K562 (cell line): ENCODE results near the gene CNNM3. TPM values are rescaled to one million over a fixed set of nuclear protein-coding genes. Genes with fewer than 3 reads are reported as not detected.

Source experiments
- AFF4 ChIP-seq: sonication (generic); formaldehyde crosslinking; IDR thresholded peaks from 2 replicates; pipeline ENCODE4 v1.8.0; 2023; ENCODE audit warnings: mild to moderate bottlenecking, missing genetic modification reagents
- CREB1 ChIP-seq, 2 experiments: sonication (generic) in 1 of 2; formaldehyde crosslinking in 1 of 2; IDR thresholded peaks; 2 replicates each; pipeline versions ENCODE4 v1.6.1 to v1.8.0; 2012 to 2022; ENCODE audit warnings: inconsistent platforms in 1 of 2, mild to moderate bottlenecking in 1 of 2, missing genetic modification reagents in 1 of 2, moderate library complexity in 1 of 2
- GABPA ChIP-seq: fragments of 200-800 bp; sonication (Bioruptor generic); conservative IDR thresholded peaks from 2 replicates; pipeline ENCODE4 v1.6.1; 2016; ENCODE audit warnings: low read depth, missing genetic modification characterization, missing compliant biosample characterization
- IRF2 ChIP-seq: sonication (generic); formaldehyde crosslinking; IDR thresholded peaks from 2 replicates; pipeline ENCODE4 v1.8.1; 2022; ENCODE audit warnings: mild to moderate bottlenecking, missing genetic modification reagents
- KDM4B ChIP-seq, 2 experiments: fragments of 450-650 bp in 1 of 2; sonication (generic) in 1 of 2; IDR thresholded peaks; 2 replicates each; pipeline ENCODE4 v1.6.1; 2016 to 2017; ENCODE audit warnings: borderline replicate concordance in 2 of 2, antibody characterized with exemption in 1 of 2, low read depth in 1 of 2, mild to moderate bottlenecking in 1 of 2
- MYC ChIP-seq, 2 experiments: fragments of 250-450 bp in 1 of 2; sonication (Bioruptor Pico) in 1 of 2; IDR thresholded peaks; 2 replicates each; pipeline versions ENCODE4 v1.5.1 to v1.6.1; 2012 to 2021; ENCODE audit warnings: low read depth in 2 of 2, borderline replicate concordance in 1 of 2, improper control_type of control experiment in 1 of 2, low read length in 1 of 2, mild to moderate bottlenecking in 1 of 2, moderate library complexity in 1 of 2
- TAF1 ChIP-seq: IDR thresholded peaks from 2 replicates; pipeline ENCODE4 v1.6.1; 2011; ENCODE audit warnings: mild to moderate bottlenecking, low read length, moderate library complexity; ENCODE audit not compliant: insufficient read depth, control insufficient read depth, severe bottlenecking; ENCODE audit errors: extremely low read depth
- USF2 ChIP-seq: sonication (generic); formaldehyde crosslinking; IDR thresholded peaks from 2 replicates; pipeline ENCODE4 v1.5.0; 2020; ENCODE audit warnings: missing genetic modification reagents
- ZBTB34 ChIP-seq: fragments of 250-450 bp; sonication (Bioruptor Pico); IDR thresholded peaks from 2 replicates; pipeline ENCODE4 v1.8.0; 2021; ENCODE audit warnings: mild to moderate bottlenecking, moderate library complexity
- ZNF398 ChIP-seq: fragments of 250-450 bp; sonication (Bioruptor Pico); IDR thresholded peaks from 2 replicates; pipeline ENCODE4 v1.8.0; 2021; ENCODE audit warnings: moderate library complexity, mild to moderate bottlenecking, inconsistent platforms
- polyA plus RNA-seq, 8 experiments: library from polyadenylated mRNA; depleted of rRNA in 4 of 8; stranded (reverse) in 5 of 8; unstranded in 3 of 8; fragments of >200 nt; fragmentation: Nextera tagmentation in 2 of 8; fragmentation: Illumina TruSeq in 1 of 8; extraction: Ambion mirVana in 2 of 8; extraction: Trizol in 1 of 8; gene quantifications; 2 replicates each; pipeline versions ENCODE4 v1.2.1 to v1.2.3, GENCODE V29; 2011 to 2014; ENCODE audit warnings: inconsistent platforms in 1 of 8, missing spikeins in 1 of 8
- total RNA-seq, 7 experiments: library from RNA; depleted of rRNA in 6 of 7; stranded (reverse); fragments of >200 nt in 6 of 7; fragmentation: Illumina TruSeq in 2 of 7; extraction: Trizol in 2 of 7; gene quantifications; 2 replicates each; pipeline versions ENCODE4 v1.2.1 to v1.2.3, GENCODE V29; 2011 to 2021; ENCODE audit warnings: low replicate concordance in 1 of 7
- TF ChIP-seq, protein P1 (sequence below), 3 experiments: IDR thresholded peaks in 2 of 3; conservative IDR thresholded peaks in 1 of 3; 2 replicates each; pipeline ENCODE4 v1.5.1; 2011 to 2012; ENCODE audit warnings: low read length in 3 of 3, mild to moderate bottlenecking in 3 of 3, control low read depth in 2 of 3, improper control_type of control experiment in 1 of 3, inconsistent platforms in 1 of 3, low read depth in 1 of 3, mixed read lengths in 1 of 3, moderate library complexity in 1 of 3; ENCODE audit not compliant: insufficient read depth in 2 of 3
- TF ChIP-seq, protein P2 (sequence below): fragments of 250-450 bp; sonication (Bioruptor Pico); IDR thresholded peaks from 2 replicates; pipeline ENCODE4 v1.4.0; 2020

The CNNM3 gene
- total and polyA plus RNA-seq, 9 of the 15 experiments (the other 6 are each of a cell fraction or from before 2014, with no cell fraction given): 1.4 to 16.9 (median 6.5) TPM

- peak; percentile 44; the same call in 1 of the 2 replicates for TF ChIP-seq AFF4 (CRISPR knock-in tag)
- TF ChIP-seq ZBTB34 (CRISPR knock-in tag): no peak
- TF ChIP-seq, protein P1, sequence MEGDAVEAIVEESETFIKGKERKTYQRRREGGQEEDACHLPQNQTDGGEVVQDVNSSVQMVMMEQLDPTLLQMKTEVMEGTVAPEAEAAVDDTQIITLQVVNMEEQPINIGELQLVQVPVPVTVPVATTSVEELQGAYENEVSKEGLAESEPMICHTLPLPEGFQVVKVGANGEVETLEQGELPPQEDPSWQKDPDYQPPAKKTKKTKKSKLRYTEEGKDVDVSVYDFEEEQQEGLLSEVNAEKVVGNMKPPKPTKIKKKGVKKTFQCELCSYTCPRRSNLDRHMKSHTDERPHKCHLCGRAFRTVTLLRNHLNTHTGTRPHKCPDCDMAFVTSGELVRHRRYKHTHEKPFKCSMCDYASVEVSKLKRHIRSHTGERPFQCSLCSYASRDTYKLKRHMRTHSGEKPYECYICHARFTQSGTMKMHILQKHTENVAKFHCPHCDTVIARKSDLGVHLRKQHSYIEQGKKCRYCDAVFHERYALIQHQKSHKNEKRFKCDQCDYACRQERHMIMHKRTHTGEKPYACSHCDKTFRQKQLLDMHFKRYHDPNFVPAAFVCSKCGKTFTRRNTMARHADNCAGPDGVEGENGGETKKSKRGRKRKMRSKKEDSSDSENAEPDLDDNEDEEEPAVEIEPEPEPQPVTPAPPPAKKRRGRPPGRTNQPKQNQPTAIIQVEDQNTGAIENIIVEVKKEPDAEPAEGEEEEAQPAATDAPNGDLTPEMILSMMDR (IDR thresholded peaks at IDR 0.05 in 2 of 3, conservative IDR thresholded peaks at IDR 0.05 in 1 of 3; ENCODE audit: insufficient read depth in 2 of 3, low read depth in 1 of 3, low read length in 3 of 3): no peak
- TF ChIP-seq TAF1: no peak
- TF ChIP-seq GABPA (tag): no peak
- TF ChIP-seq ZNF398 (CRISPR knock-in tag): no peak
- 0 out of 4 replicates have a peak, but pooled peaks of 1 of the 2 experiments have one; percentile 35 for TF ChIP-seq KDM4B (IDR thresholded peaks at IDR 0.05; ENCODE audit: borderline replicate concordance in 2 of 2, low read depth in 1 of 2)
- 0 out of 2 replicates have a peak, but pooled peaks have one; percentile 4 for TF ChIP-seq MYC (IDR thresholded peaks at IDR 0.05; ENCODE audit: low read depth, low read length)
- TF ChIP-seq MYC (CRISPR knock-in tag; IDR thresholded peaks at IDR 0.05; ENCODE audit: borderline replicate concordance, low read depth): no peak
- TF ChIP-seq, protein P2, sequence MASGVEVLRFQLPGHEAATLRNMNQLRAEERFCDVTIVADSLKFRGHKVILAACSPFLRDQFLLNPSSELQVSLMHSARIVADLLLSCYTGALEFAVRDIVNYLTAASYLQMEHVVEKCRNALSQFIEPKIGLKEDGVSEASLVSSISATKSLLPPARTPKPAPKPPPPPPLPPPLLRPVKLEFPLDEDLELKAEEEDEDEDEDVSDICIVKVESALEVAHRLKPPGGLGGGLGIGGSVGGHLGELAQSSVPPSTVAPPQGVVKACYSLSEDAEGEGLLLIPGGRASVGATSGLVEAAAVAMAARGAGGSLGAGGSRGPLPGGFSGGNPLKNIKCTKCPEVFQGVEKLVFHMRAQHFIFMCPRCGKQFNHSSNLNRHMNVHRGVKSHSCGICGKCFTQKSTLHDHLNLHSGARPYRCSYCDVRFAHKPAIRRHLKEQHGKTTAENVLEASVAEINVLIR (CRISPR knock-in tag): peak; percentile 83
- no peak for TF ChIP-seq USF2 (CRISPR knock-in tag)
- no peak for TF ChIP-seq IRF2
- peak; percentile 58; the same call in 1 of the 2 replicates for TF ChIP-seq CREB1 (IDR thresholded peaks at IDR 0.05)
- peak; percentile 57 for TF ChIP-seq CREB1 (CRISPR knock-in tag; IDR thresholded peaks at IDR 0.05)
Measured at GRCh38 chr2:96869822-96870625, 54.0 kb downstream of the CNNM3 start, which contains the start of gene SEMA4C (continued).
